Activated CD4-positive, alpha-beta T cell treated with anti-CD3 and anti-CD28 coated beads, Interleukin-2, amount 50 U/mL, for 24 hours (primary cell): ENCODE data around the gene ZNF532.

Experiments
- DNase-seq, 2 donors: peaks; one replicate each; pipeline ENCODE4 v3.0.0-alpha.2; 2020; ENCODE audit warnings: low read depth in 1 of 2, low spot score in 1 of 2

Gene ZNF532

DNA sequence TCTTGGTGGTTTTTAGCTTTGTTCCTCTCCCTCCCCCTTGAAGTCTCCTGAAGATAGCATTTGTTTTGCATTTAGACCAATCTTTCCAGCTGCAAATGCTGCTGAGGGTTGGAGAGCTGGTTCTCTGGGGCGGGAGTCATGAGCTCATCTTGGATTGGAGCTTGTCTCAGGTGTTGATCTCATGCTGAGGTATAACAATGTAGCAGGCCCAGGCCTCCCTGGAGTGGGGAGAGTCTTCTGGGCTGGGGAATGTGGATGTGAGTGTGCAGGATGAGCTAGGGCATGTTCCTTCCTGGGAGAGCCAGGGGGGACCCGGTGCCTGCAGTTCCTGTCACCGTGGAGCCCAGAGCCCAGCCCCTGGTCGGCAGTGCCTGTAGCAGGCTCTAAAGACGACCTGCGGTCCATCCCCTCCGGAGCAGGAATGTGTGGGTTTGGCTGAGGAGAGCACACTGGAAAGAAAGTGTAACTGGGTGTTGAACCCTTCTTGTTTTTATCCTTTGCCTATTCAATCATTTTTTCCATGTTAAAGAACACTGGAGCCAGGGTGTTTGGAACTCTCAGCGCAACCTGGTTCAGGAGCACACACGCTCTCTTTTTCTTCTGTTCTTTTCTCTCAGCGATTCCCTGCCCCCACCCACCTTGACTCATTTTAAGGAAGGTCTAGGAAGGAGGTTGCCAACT is 2.7 kb downstream of the ZNF532 start:
- no peak for DNase-seq

DNA sequence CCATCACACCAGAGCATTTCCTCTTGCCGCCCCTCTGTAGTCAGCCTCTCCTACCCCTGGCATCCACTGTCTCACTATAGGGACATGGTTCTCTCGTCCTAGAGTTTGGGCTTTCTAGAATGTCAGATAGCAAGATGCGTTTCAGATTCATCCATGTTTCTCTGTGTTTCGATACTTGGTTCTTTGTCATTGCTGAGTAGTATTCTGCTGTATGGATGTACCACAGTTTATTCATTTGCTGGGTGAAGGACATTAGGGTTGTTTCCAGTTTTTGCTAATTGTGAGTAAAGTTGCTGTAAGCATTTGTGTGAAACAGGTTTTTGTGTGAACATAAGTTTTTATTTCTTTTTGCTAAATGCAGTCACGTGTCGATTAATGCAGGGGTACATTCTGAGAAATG is 3.8 kb downstream of the ZNF532 start:
- DNase-seq, result no peak

DNA sequence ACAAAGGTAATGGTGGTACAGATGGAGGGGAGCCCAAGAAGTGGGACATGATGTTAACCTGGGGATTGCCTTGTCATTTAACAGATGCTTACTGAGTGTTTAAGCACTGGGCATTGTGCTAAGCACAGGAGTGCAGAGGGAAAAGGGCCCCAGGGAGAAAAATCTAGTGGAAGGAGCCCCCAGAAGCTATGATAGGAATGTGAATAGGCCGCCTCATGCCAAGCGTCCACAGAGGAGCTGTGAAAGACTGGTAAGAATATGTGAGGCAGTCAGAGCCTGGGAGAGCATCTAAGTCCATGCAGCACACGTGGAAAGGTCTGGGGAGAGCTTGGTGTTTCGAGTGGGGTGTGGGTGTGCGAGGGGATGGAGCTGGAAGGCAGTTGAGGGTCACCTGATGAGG is 5.5 kb downstream of the ZNF532 start:
- DNase-seq, result no peak

DNA sequence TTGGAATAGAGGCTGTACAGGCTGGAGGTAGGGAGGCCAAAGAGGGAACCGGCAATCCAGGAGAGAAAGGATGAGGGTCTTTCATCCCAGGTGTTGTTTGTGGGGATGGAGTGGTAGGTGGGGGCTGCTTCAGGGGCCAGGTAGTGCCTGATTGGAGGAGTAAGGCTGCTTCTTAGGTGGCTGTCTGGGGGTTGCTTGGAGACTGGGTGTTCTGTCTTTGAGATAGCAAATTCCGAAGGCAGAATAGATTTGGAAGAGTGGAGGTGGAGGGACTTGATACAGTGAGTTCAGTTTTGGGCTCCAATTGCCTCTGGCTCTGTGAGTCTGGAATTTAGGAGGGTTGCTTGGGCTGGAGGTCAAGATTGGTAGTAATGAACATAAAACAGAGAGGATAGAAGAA is 5.9 kb downstream of the ZNF532 start:
- DNase-seq, result no peak

DNA sequence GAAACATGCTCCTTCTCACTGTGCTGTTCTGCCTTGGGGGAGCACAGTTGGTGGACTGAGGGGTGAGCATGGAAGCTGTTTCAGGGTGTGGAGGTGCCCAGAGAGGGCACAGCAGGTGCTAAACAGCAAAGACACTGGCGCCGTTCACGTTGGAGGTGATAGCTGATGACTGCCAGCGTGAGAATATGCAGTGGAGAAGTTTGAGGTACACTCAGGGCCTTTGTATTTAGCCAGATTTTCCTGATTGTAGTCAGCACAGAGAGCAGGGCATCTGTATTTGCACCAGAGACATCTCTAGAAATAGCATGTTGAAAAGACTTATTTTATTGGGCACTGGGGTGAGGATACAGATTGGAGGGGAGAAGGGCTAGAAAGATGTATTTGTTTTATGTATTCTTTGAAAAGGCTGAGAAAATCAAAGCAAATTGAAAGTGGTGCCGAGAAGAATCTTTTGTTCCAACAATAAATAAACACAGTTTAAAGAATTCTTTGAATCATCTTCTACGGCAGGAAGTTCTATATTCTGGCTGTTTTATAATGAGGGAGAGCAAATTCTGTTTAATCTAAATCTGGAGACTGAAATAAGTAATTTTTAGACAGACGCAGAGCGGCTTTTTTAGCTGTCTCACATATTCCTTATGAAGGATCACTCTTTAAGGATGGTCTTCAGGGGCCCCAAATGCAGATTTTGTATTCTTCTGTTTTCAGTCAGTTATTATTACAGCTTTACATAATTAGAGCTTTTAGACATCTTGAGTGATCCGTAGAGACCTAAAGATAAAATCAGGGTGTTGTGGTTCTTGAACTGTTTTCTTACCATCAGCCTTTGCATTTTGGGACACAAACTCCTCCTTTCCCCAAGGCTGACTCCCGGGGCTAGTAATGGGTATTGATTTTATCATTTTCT is 7.1 kb downstream of the ZNF532 start:
- DNase-seq, result no peak

DNA sequence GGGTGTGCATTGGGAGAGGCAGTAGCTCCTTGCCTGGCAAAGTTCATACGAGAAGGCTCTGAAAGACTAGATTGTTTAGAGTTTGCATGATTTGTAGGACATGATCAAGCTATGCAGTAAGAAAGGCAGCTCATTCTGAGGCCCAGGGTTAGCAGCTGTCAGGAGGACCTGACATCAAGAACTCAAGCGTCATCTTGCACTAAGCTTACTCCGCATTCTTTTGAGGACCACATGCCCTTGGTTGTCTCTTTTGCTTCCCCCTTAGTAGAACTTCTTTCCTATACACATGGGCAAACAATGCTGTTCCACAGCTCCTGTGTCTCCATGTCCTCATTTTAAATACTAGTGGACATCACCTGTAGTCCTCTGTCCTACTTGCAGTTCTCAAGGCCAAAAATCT is 14.0 kb downstream of the ZNF532 start:
- no peak for DNase-seq

DNA sequence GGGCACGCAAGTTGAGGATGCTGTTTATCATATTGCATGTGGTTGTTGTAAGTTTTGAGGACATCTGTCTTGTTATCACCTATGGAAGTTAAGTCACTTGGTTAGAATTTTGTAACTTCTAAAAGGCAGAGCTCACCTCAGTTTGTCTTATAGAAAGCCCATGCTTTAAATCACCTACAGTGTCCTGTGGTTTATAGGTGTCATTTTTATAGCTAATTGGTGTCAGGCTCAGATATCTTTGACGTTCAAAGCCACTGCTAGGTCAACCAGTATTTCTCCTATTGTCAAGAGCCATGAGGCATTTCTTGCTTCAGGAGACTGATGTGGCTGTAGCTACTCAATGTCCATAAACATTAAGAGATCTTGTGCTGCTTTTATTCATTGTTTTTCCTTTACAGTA is 16.8 kb downstream of the ZNF532 start:
- no peak for DNase-seq

DNA sequence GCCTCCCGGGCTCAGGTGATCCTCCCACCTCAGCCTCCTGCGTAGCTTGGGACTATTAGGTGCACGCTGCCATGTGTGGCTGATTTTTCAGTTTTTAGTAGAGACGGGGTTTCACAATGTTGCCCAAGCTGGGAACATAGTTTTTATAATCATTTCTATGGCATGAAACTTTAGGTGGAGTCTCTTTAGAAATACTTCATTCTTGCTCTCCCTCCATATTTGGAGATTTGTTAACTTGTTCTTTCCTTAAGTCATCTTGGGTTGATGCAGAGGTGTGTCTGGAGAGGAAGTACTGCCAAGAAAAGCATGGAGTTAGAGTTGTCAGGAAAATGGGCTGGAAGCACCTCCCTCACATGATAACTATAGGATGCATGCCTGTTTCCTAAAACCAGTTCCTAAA is 17.4 kb downstream of the ZNF532 start:
- no peak for DNase-seq

DNA sequence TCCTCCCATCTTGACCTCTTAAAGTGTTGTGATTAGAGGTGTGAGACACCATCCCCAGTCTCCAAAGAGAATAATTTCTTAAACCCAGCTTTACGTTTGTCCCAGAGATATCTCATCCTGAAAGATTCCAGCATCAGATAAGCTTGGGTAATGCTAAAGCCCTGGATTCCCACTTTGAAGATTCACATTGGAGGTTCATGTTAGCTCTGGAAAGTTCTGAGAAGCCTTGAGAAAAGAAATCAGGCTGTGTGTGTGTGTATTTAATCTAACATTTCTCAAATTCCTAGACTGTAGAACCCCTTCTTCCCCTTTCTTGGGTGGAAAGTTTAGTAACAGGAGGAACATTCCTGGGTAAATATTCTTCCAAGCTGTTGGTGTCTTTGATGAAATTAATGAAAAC is 18.0 kb downstream of the ZNF532 start:
- no peak for DNase-seq

DNA sequence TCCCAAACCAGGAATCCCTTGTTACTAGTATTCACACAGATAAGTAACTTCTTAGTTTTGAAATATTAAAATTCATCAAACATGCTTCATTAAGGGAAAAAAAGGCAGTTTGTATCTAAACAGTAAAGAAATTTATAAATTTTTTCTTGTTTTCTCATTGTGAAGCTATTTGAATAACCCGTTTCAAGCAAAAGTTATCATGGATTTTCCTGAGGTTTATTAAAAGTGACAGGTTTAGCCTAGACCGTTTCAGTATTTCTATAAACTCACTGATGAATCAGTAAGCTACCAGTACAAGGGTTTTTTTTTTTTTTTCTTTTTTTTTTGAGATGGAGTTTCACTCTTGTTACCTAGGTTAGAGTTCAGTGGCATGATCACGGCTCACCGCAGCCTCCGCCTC is 20.0 kb downstream of the ZNF532 start:
- no peak for DNase-seq

DNA sequence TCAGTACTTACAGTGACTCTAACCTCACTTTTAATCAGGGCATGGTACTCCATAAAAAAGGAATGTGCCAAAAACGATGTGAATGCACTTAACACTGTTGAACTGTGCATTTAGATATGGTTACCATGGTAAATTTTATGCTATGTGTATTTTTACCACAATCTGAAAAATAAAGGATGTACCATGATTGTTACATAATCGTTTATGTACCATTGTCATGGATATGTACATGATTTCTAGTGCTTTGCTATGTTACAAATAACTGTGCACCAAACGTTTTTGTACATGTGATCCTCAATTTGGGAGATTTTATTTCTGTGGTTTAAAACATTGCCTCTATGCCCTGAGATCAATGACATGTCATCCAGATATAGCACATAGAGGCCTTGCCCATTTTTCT is 21.8 kb downstream of the ZNF532 start:
- DNase-seq, result no peak

DNA sequence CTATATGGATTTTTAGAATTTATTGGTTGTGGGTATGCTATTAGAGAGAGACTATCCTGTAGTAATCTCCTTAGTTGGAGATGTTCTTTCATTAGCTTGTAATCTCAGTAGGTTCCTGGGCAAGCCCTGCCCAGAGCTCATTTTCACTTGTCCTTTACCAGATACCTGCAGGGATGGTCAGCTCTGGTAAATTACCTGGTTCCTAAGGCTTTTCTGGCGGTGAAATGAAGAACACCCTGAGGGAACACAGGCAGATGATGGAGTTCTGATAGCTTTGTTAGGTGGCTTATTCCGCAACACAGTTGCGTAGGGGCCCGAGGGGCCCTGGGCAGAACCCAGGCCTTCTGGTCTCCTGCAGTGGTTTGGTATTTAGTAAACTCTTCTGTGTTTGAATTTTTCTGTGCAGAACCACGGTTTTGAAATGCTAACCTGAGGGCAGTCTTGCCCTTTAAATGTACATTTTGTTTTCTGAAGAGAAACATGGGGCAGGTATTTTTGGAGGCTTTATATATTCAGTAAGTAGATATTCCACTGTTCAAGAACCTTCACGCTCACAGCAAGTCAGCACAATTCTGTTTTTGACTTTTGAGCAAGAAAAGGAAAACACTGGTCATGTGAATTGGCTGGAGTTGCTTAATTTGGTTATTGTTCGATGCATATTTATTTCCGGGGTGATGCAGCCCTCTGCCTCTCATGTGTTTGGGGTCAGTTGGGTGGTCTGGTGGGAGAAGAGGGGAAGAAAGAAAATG is 22.4 kb downstream of the ZNF532 start:
- DNase-seq, result no peak

DNA sequence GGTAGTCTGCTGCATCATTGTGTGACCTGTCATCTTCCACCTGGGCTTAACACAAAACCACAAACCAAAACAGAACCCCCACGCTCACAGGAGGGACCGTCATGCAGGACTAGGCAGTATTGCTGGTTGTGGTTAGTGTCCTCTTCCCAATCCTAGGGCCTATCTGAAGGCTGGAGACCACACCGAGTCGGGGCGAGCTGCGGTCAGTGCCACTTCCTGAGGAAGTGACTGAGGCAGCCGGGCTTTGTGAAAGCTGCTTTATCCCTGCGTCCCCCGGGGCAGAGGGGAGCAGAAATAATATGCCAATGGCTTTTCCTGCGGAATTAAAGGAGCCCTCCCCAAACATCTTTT is 22.9 kb downstream of the ZNF532 start:
- DNase-seq, result no peak

DNA sequence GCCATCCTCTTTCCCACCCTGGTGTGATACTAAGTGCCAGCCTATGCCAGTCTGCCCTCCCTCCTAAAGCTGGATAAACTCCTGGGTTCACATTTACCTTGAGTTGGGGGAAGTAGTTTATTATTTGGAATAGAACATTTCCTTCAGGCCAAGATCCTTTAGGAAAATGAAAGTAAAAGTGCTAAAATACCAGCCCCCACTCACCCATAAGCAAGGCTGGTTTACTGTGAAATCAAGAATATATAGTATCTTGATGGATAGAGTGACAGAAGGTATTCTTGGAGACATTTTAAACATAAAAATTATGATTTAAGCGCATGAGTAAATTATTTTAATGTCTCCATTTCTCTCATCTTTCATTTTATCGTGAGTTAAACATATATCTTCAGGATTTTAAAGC is 27.1 kb downstream of the ZNF532 start:
- no peak for DNase-seq

DNA sequence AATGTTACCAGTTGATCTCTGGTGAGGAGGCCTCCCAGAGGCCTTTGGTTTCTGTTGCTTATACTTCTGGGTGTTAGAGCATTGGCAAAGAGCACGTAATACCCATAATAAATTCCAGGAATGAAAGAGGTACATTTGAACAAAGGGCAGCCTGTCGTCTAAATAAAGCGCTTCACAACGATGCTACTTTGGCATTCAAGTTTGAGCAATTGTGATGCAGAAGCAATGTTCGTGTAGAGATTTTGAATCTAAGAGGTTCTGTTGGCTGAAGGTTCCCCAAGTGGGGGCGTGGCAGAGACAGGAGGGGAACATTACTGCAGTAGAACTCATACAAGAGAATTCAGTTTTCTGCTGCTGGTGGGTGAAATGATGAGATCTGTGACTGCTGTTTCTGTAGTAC is 27.8 kb downstream of the ZNF532 start:
- no peak for DNase-seq

DNA sequence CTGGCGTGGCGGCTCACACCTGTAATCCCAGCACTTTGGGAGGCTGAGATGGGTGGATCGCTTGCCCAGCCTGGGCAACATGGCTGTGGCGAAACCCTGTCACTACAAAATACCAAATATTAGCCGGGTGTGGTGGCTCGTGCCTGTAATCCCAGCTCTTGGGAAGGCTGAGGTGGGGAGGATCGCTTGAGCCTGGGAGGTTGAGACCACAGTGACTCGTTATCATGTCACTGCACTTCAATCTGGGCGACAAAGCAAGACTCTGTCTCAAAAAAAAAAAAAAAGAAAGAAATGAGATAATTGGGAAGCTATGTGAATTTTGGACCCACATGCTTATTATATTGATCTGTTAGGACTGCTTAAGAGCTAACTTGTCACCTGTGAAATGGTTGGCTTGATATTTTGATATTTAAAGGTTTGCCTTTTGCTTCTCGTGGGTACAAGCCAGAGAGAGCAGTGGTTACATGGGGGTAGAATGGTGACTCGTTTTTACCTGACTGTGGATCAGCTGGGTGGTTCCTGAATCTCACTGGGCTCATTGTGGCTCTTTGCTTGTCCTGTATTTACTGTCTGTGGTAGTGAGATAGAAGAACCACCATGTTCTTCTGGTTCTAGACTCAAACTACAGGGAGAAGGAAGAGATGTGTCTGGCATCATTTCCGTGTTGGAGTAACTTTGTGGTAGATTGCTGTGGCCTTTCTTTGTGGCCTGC is 28.9 kb downstream of the ZNF532 start:
- no peak for DNase-seq

DNA sequence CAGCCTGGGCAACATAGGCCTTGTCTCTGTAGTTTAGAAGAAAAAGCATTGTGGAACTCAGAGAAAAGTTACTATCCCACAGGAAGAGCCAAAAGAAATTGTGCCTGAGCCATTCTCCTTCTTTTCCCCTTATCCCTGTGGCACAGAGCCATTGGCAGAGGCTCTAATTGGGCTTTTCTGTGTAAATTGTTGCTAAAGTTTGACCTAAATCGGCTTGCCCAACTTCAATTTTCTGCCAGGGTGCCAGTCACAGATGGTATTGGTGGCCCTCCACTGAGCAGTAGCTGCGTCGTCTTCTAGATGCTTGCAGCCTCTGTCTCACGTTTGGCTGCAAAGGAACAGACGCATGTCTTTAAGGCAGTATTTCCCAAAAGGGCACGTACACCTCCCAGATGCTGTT is 30.3 kb downstream of the ZNF532 start:
- no peak for DNase-seq

DNA sequence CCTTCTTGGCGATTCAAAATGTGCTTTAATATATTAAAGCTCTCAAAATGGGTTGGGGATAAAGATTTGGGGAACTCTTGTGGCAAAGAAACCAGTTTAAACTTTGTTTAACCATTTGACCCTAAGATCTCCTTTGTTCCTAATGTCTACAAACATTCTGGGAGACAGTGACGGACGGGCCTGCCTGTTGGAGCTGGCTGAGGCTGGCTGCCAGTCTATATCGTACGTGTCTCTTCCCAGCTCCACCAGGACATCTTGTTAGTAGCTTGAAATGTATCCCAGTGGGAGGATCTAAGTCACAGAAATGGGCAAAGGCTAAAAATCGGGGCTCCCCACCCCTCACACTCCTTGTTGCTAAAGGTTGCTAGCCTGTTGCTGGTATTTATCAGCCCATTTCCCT is 30.7 kb downstream of the ZNF532 start:
- no peak for DNase-seq

DNA sequence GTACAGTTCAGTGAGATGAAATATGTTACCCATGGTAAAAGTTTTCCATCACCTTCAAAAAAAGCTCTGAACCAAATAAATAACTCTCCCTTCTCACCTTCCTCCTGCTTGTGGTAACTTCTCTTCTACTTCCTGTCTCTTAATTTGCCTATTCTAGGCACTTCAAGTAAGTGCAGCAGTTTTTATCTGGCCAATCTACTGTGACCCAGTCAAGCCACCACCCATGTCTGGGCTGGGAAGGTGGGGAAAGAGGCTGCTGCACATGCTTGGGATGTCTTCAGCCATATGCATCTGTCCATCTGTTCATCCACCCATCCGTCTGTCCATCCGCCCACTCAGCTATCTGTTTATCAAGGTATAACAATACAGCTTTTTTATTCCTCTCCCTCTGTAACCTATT is 31.6 kb downstream of the ZNF532 start:
- DNase-seq, result no peak

DNA sequence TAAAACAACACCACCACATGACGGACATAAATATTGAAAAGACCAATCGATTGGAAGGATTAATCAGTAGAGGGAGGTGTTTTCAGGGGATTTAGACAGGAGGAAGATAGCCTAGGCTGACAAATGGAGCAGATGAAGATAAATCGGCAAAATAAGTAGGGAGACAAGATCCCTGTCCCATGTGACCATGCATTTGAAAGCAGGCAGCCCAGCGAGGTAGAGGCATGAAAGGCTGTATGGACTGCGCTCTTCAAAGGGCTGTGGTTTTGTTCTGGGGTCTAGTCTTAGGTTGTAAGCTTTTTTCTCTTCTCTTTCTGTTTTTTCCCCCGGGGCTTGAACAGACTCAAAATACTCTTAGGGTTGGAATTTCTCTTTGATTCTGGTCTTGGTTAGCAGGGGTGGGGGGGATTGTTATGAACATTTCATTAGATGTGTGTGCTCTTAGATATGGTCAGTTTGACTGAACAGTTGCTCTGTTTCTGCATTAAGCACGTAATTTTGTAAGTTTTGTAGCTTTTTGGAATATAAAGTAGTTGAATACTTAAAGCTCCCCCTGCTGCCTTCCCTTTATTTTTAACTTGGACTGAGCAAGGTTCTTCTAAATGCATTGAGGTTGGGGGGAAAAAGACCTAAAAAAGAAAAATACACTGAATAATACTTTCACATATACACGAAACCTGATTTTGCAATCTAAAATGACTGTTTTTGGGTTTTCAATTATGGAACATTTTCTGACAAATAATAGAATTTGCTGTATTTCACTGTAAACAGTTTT is 32.2 kb downstream of the ZNF532 start:
- no peak for DNase-seq
